Measurements from ENCODE around the gene SCYL2.
A peak's percentile ranks its signal among the peaks of the same experiment; 100 is the strongest.
"Not testable (repeated sequence)": the region's sequence is repeated elsewhere in the genome, so short reads cannot be mapped to it uniquely, and the experiment has no call there.

The SCYL2 gene

GRCh38 chr12:100265107-100265506, 1.9 kb upstream of the SCYL2 start:
- DNase-seq, result not testable (repeated sequence)

GRCh38 chr12:100265732-100266584, 1.0 kb upstream of the SCYL2 start:
- no peak for DNase-seq

DNA sequence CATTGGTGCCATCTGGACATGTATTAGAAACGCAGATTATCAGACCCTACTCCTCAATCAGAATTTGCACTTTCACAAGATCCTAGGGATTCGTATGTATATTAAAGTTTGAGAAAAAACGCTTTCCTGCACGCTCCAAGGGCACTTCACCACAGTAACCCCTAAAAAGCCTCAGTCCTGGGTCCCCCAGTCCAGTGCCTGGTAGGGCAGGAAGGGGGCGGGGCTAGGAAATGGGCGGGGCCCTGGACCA, 467 bp upstream of the SCYL2 start:
- DNase-seq, result peak; percentile 78

DNA sequence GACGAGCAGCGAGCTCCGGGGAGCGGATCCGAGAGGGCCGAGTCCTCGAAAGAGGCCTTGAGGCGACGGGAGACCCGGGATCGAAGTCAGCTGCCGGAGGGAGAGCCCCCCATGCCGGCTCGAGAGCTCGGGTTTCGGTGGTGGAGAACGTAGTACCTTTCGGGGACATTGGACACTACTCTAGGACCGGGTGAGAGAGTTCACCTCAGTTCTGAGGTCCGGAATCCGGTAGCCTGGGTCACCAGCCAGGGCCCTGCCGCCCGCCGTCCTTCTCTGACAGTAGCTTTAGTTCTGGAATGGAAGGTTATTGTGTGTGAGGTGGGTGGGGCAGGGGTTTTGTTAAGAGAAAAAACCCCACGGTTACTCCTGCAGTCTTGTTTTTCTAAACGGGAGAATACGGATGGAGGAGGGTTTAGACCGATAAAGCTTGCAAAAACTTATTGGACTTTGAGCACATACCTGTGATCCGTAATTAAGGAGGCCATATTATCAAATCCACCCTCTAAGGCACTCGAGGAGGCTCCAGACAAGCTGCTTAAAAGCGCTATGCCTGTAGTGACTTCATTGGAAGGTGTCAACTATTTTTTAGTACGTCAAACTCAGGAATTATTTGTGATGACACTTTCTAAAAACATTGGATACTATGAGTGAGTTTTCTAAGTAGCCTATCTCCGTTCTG, 765 bp downstream of the SCYL2 start:
- peak; percentile 21 for DNase-seq

DNA sequence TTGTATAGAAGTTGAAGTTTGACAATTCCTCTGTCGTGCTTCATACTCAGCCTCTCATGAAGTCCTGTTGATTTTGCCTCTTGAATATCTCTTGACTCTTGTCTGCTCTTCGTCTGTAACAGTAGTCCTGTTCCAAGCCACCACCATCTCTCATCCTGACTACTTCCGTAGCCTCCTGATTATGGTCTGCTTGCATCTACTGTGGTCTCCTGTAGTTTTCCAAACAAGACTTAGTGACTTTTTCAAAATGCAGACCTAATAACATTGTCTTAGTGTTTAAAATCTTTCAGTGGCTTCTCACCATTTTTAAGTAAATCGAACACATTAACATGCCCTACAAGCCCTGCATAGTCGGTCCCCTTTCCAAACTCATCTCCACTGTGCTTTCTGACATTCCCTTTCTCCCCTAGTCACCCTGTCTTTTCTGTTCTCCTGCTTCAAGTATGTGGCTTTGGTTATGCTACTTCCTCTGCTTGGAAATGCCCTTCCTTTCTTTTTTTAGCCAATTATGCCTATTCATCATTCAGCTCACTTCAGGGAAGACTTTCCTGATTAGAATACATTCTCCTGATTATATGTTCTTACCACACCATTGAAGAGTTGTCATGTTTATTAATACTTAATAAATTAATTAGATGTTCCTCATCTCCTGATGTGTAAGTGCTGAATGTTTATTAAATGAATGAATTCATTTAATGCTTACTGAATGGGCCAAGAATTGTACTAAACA, 2.0 kb downstream of the SCYL2 start:
- peak; percentile 9 for DNase-seq

DNA sequence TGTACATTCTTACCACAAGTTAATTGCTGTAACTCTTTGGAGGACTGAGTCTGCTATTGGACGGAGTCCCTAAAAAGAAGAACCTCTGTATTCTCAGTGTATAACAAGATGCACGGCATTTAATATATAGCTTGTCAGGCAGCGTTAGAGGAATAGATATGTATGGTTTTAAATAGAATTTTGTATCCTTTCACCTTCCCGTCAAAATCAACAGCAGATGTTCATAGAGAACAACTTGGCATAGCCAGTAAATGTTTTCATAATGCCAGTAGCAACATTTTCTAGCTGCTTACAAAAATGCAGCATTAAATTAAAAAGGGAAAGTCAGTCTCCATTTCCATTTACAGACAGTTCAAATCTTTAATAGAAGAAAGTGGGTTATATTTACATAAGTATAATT, 6.8 kb downstream of the SCYL2 start:
- DNase-seq, result no peak

DNA sequence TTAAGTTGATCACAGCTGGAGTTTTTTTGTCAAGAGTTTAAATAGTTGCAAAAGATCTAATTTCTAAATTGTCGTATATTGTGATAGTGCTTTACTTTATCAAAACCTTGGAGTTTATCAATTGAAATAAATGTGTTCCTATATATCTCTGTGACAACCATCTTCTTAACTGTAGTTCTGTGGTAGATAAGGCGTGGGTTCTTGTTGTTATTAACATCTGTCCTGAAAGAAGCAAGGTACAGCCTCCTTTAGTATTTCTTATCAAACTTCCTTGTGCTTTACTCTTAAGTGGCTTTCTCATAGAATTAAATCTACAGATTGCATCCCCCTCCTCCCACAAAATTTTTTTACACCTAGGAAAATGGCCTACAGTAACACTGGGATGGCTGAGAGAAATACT, 7.3 kb downstream of the SCYL2 start:
- no peak for DNase-seq

- no peak for DNase-seq
Measured at GRCh38 chr12:100279159-100279558, 12.2 kb downstream of the SCYL2 start.

GRCh38 chr12:100279607-100280244, 12.7 kb downstream of the SCYL2 start:
- no peak for DNase-seq

GRCh38 chr12:100284556-100284955, 17.6 kb downstream of the SCYL2 start:
- DNase-seq, result not testable (repeated sequence)

DNA sequence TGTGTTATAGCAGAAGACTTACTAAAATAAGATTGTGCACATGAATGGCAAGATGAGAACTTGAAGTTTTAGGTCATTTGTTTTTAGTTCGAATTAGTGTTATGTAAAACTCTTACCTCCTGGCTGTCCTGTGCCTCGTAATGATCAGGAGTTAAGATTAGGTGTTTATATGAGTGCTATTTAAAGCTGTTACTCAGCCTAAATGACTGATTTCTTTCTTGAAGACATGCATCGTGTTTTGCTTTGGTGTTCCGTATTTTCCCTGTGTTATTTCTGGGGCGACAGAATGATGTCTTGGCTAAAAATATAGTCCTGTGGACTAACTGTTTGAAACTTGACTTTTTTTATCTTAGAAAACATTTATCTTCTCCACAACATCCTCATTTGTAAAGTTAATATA, 22.1 kb downstream of the SCYL2 start:
- DNase-seq, result no peak

DNA sequence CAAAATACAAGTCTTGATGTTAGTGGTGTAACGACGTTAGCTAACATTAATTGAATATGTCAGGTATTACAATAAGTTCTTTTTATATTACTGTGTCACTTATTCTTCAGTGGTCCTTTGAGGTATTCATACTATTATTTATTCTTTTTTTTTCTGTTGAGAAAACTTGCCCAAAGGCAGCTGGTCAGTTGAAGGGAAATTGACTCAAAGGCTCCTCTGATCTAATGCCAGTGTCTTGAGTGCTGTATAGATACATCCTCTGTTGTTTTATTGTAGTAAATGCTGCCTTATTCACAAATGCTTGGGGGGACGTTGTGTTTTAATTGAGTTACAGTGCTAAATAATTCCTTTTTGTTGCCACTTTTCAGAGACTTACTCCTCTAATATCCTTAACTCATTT, 23.0 kb downstream of the SCYL2 start:
- no peak for DNase-seq

DNA sequence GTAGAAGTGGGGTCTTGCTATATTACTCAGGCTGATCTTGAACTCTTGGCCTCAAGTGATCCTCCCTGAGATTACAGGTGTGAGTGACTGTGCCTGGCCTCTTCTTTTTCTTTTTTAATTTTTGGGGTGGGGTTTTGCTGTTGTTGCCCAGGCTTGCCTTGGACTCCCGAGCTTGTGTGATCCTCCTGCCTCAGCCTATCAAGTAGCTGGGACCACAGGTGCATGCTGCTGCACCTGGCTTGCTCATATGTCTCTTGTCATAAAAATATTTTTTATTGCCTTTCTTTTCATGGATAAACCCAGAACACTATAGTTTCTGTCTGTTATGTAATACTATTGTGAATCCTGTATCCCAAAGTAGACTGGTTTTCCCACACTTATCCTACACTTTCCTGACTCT, 26.0 kb downstream of the SCYL2 start:
- DNase-seq, result no peak

- DNase-seq, result not testable (repeated sequence)
Measured at GRCh38 chr12:100294366-100294765, 27.4 kb downstream of the SCYL2 start.

DNA sequence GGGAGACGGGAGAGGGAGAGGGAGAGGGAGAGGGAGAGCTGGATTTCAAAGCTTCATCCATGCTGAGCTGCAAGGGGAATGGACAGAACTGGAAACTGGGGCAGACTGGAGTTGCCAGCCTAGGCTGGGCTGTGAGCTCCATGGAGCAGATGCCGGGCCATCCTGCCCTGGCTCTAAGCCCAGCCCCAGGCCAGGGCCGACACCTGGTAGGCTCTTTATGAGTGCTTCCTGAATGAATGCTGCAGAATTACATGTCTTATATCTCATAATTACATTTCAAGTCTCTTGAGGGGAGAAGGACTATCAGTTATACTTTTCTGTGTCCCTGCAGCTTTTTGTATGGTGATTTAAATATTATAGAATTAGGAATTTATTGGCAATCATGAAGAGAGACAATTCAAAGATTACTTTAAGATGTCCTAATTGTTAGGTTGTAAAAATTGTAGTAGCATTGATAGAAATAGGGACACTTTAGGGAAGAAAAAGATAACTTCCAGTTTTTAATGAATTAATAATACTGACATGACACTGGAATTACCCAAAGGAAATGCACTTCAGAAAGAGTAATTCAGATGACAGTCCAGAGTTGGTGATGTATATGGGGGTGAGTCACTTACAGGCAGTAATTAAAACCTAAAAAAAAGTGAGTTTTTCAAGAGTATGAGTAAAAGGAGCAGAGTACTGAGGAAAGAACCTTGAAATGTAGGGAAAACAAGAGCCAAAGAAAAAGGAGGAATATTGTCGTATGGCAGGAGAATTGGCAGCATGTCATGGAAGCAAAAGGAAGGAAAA, 29.0 kb downstream of the SCYL2 start:
- no peak for DNase-seq

DNA sequence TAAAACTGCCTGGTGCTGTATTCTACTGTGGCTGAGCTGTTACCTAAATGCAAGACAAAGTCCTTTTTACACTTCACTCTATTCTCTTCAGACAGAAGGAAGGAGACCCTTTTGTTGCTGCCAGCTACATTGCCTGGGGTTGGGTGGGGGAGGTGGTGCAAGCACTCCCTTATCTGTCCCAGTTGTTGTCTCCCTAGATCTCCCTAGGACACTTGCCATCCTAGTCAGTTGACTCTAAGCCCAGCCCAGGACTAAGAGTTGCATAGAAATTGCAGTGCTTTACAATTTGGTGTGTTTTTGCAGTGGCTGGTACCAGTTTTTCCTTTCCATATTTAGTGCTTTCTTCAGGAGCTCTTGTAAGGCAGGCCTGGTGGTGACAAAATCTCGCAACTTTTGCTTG, 35.1 kb downstream of the SCYL2 start:
- no peak for DNase-seq

GRCh38 chr12:100303831-100304230, 36.9 kb downstream of the SCYL2 start:
- DNase-seq, result no peak

- not testable (repeated sequence) for DNase-seq
Measured at GRCh38 chr12:100304334-100304733, 37.4 kb downstream of the SCYL2 start.

- not testable (repeated sequence) for DNase-seq
Measured at GRCh38 chr12:100308138-100308537, 41.2 kb downstream of the SCYL2 start.

DNA sequence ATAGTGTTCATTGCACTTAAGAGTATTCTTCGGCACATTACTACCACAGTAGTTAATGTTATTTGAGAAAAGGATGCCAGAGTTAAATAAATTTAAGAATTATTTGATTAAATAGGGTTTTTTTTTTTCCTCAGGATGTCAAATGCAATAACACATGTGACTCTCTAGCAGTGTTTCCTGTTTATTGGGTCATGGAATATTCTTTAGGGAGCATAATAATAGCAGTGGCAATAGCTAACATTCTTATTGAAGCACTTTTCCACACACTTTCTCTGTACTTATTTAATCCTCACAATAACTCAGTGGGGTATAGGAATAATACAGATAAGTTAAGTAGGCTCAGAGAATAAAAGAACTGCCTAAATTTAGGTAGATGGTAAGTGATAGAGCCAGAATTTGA, 44.3 kb downstream of the SCYL2 start:
- no peak for DNase-seq

GRCh38 chr12:100317371-100317770, 50.4 kb downstream of the SCYL2 start:
- no peak for DNase-seq

- DNase-seq, result no peak
Measured at GRCh38 chr12:100324498-100324897, 57.5 kb downstream of the SCYL2 start.

GRCh38 chr12:100326208-100326607, 59.2 kb downstream of the SCYL2 start:
- DNase-seq, result no peak
